Measurements from ENCODE around the gene IFT122. TPM values are rescaled to one million over a fixed set of nuclear protein-coding genes. Genes with fewer than 3 reads are reported as not detected.

Gene IFT122
- total and polyA plus RNA-seq, 2 of the 4 experiments (the other 2 are of a cell fraction), result 16.8 to 28.0 TPM

GRCh38 chr3:129417326-129417725 is 22.7 kb upstream of the IFT122 start:
- Histone ChIP-seq H4K5ac (ENCODE audit: low read depth, low read length) (no peak overlapping the region), H3K36me3 (ENCODE audit: control insufficient read depth, insufficient read depth, low read length) (no peaks in the 10 kb centered on the region), H3K4ac (ENCODE audit: low read depth, low read length) (peak overlapping the region; percentile 85; the same call in 1 of the 2 replicates), H3K18ac (ENCODE audit: low read depth, low read length) (peak overlapping the region; percentile 80; the same call in 1 of the 2 replicates), H3K4me1 (ENCODE audit: control insufficient read depth, insufficient read depth, low read length) (peaks cover 23% of the 10 kb centered on the region), H2BK15ac (ENCODE audit: low read depth, low read length) (peak overlapping the region; percentile 83; the same call in 1 of the 3 replicates), H2AK9ac (replicated peaks; ENCODE audit: low read depth, low read length, poor library complexity) (no peak overlapping the region), H3K4me3 (ENCODE audit: insufficient read depth, low read depth, low read length) (no peak overlapping the region), H3K4me2 (ENCODE audit: low read depth, low read length) (no peak overlapping the region), H2BK120ac (ENCODE audit: low read depth, low read length) (peak overlapping the region; percentile 88; the same call in 1 of the 2 replicates), H3K56ac (ENCODE audit: extremely low read depth, insufficient read depth, low read length) (no peak overlapping the region), H2AFZ (replicated peaks; ENCODE audit: low read length, poor library complexity) (no peak overlapping the region), H3K9me1 (ENCODE audit: insufficient read depth, low read length) (peaks cover 35% of the 10 kb centered on the region), H4K8ac (ENCODE audit: low read depth in 2 of 2, low read length in 2 of 2) (peak overlapping the region in 1 of 2 experiments; percentile 80; a peak in 1 of 4 replicates), H3K9ac (ENCODE audit: low read depth, low read length) (no peak overlapping the region), H4K20me1 (ENCODE audit: insufficient read depth, low read length) (peaks cover 11% of the 10 kb centered on the region), H3K14ac (replicated peaks; ENCODE audit: low read depth, low read length) (0 out of 2 replicates have a peak overlapping the region, but pooled peaks have one; percentile 17), H3K27me3 (ENCODE audit: control insufficient read depth, insufficient read depth, low read length) (no peaks in the 10 kb centered on the region), H3K9me3 (ENCODE audit: control insufficient read depth, insufficient read depth, low read length) (no peaks in the 10 kb centered on the region; the same call in 1 of the 2 replicates), H2AK5ac (ENCODE audit: low read depth, low read length) (no peak overlapping the region), H2BK20ac (ENCODE audit: low read depth, low read length) (peak overlapping the region; percentile 38; the same call in 1 of the 2 replicates), H2BK5ac (ENCODE audit: low read depth, low read length, poor library complexity, severe bottlenecking) (peak overlapping the region; percentile 57), H3K79me1 (ENCODE audit: low read depth in 1 of 2, low read length in 2 of 2) (peaks cover 0 to 8% of the 10 kb centered on the region in 2 experiments; a peak in 1 of 4 replicates), H3K23ac (ENCODE audit: low read depth, low read length) (0 out of 2 replicates have a peak overlapping the region, but pooled peaks have one; percentile 35), H4K91ac (ENCODE audit: insufficient read depth, low read depth, low read length) (no peak overlapping the region; the same call in 1 of the 2 replicates), H3K27ac (ENCODE audit: insufficient read depth, low read length) (no peak overlapping the region)
- POLR2A ChIA-PET (ENCODE audit: unreplicated experiment), result interaction anchor here (0.6 kb wide), 1 partner anchor 132 kb away, joined by 3 read pairs; no protein-coding TSS in a partner anchor
- peak; percentile 74 for DNase-seq
- dilution Hi-C loops (cut with HindIII; ENCODE audit: low sequenced_read_pairs, unreplicated experiment), result no loop called here
- peak; percentile 8 for ATAC-seq (ENCODE audit: low read depth)
- TF ChIP-seq MAFK (IDR thresholded peaks at IDR 0.05; ENCODE audit: low read depth, low read length), result no peak
- TF ChIP-seq POLR2A (IDR thresholded peaks at IDR 0.05; ENCODE audit: low read depth, low read length), result no peak
- no peak for TF ChIP-seq NFE2L2 (IDR thresholded peaks at IDR 0.05; ENCODE audit: low read depth, low read length)
- TF ChIP-seq USF2 (IDR thresholded peaks at IDR 0.05; ENCODE audit: low read depth, low read length), result no peak
- no peak for TF ChIP-seq RFX5 (IDR thresholded peaks at IDR 0.05; ENCODE audit: low read depth, low read length)
- TF ChIP-seq BHLHE40 (IDR thresholded peaks at IDR 0.05; ENCODE audit: low read depth, low read length), result no peak
- no peak for TF ChIP-seq MAZ (IDR thresholded peaks at IDR 0.05; ENCODE audit: borderline replicate concordance, low read depth, low read length)
- TF ChIP-seq RAD21 (IDR thresholded peaks at IDR 0.05; ENCODE audit: low read length), result no peak
- in situ Hi-C loops (cut with MboI; ENCODE audit: low sequenced_read_pairs), result no loop called here
- intact Hi-C loops (cut with micrococcal nuclease), result no loop called here
- CTCF ChIA-PET, result no interaction called here
- no TSS peak for BruUV-seq (replicated peaks)
- WGBS, 2 experiments (ENCODE audit: extremely low coverage in 2 of 2, insufficient read length in 1 of 2), result no CpG with 5 or more reads among the region's 1 CpG

Measured in IMR-90 (cell line).